ENCODE results near the gene WDR64.

WDR64 gene
- 0 to 0.47 reads per million in 2 donors for total RNA-seq

DNA sequence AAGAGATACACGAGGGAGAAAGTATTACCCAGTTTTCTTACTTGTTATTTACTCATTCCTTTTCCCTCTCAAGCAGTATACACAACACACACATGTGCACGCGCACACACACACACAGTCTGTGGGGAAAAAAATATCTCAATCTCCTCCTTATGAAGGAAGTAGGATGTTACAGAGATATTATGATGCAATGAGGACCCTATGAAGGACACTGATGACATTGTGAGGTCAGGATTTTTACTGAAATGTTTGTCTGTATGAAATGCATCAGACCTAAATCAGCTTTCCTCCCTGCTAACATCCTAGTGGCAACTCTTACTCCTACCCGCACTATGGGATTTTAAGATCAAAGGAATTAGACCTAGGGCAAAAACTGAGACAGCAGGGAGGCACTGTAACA is at the start of gene WDR64:
TSS of gene WDR64 (plus strand) at position 270 of the 400 bp plus-strand sequence. CDS start 204 bp downstream, outside the sequence.
- no peak for DNase-seq

- DNase-seq, result no peak
Observed at GRCh38 chr1:241603731-241604245, 48.3 kb upstream of the WDR64 start.

DNA sequence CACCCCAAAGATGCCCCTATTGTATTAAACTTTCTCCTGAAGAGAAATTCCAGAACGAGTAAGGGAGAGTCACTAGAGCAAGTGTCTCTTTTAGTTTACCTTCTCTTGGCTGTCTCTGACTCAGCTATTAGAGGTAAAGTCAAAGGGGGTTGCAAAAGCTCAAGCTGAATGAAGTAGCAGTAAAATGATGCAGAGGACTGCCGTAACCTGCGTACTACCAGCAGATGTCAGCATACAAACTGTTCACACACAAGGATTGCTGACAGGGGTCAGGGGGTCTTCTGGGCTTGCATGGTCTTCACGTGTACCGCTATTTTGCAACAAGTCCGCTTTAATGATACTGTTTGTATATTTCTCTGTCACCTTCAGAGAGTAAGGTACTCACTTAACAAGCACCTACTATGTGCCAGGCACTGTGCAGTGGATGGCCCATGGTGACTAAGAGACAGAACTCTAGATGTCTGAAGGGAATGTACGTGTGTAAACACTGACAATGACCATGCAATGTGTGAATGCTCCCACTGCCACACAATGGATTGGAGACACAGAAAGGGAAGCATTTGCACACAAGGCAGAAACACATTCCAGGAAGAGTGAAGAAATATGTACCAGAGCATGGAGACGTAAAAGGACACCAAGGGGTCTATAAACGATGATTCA is 46.8 kb upstream of the WDR64 start:
- peak in 1 of 5 experiments; percentile 4 for DNase-seq

DNA sequence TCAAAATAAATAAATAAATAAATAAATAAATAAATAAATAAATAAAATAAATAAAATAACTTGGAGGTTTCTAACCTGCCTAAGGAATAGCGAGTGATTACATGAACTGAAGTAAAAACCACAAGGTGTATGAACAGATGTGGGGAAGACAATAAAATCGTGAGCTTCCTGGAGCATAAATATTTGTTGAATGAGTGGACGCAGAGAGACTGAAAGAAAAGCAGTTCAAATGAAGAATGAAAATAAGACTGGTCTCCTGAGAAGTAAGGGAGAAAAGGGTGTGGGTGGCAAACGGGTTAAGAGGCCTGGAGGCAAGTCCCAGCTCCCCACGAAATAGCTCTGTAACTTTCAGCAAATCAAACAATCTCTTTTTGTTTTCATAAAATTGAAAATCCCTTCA is 45.5 kb upstream of the WDR64 start:
- no peak for DNase-seq

DNA sequence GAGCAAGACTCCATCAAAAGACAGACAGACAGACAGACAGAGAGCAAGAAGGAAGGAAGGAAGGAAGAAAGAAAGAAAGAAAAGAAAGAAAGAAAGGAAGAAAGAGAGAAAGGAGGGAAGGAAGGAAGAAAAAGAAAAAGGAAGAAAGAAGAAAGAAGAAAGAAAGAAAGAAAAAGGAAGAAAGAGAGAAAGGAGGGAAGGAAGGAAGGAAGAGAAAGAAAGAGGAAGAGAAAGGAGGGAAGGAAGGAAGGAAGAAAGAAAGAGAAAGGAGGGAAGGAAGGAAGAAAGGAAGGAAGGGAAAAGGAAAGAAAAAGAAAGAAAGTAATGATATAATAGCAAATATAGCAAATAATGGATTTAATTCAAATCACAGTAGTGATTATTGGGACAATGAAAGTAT is 44.6 kb upstream of the WDR64 start:
- no peak for DNase-seq

DNA sequence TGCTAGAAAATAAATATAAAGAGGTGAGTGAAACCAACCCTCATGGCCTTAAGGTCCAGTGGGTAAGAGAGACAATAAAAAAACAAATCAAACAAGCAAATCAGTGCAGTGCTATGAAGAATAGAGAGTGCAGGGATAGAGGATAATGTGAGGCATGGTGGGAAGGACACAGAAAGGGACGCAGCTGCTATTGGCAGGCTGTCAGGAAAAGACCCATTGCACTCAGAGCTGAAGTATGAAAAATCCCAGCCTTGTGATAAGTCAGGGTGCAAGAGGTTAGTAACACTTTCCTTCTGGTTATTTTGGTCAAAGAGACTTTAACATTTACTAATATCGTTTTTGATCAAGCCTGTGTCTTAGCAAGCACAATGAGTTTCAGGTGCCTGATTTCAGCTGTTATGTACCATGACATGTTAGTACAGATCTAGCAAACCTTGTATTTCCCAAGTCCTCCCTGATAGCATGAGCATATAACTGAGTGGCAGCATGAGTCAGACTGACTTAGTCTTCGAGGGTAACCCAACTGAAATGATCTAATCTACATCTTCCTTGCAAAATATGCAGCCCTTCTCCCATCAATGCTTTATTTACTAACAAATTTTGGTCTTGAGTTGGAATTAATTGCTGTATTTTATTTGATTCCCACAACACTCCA is 43.6 kb upstream of the WDR64 start:
- DNase-seq, result no peak

DNA sequence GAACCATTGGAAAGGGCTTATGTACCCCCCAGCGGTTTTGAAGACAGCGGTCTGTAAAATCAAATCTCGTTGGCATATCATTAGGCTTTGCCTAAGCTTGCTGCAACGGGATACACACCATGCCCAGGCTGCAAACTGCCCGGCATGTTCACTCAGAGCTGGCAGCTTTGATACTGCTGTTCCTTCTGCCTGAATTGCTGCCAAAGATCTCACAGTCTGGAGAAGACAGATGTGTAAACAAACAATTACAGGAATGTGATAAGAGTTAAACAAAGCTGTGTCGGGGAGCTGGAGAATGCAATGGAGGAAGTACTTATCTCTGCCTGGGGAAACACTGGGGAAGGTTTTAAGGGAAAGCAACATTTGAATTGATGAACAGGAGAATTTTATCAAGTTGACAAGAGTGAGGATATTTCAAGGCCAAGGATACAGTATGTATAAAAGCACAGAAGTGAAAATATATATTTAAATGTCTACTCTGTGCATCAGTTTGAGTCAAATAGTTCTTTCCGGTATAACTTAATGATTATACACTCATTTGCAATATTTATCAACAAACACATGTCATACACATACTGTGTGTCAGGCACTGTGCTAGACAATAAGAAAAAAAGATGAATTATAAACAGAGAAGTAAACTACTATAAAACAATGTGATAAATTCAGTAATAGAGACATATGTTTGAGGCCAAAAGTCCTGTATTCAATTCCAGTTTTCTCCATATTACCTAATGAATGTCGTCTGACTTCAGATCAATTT is 41.8 kb upstream of the WDR64 start:
- no peak for DNase-seq

DNA sequence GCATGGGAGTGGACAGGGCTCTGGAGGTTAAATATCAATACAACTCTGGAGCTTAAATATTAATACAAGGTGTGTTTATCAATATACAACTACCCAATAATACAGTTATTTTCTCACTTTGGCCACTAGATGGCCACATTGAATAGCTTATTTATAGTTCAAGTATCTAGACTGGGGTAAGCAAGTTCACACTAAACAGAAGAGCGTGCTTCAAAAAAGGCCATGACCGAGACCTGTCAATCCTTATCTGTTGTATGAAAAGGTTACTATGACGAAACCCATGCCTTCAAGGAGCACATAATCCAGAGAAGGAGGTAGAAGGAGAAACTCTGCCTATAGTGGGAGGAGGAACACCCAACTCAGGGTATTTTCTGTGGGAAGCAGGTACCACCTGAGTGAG is 41.0 kb upstream of the WDR64 start:
- peak in 2 of 5 experiments; percentile 24 to 79 for DNase-seq

- no peak for DNase-seq
Observed at GRCh38 chr1:241611736-241612135, 40.3 kb upstream of the WDR64 start.

DNA sequence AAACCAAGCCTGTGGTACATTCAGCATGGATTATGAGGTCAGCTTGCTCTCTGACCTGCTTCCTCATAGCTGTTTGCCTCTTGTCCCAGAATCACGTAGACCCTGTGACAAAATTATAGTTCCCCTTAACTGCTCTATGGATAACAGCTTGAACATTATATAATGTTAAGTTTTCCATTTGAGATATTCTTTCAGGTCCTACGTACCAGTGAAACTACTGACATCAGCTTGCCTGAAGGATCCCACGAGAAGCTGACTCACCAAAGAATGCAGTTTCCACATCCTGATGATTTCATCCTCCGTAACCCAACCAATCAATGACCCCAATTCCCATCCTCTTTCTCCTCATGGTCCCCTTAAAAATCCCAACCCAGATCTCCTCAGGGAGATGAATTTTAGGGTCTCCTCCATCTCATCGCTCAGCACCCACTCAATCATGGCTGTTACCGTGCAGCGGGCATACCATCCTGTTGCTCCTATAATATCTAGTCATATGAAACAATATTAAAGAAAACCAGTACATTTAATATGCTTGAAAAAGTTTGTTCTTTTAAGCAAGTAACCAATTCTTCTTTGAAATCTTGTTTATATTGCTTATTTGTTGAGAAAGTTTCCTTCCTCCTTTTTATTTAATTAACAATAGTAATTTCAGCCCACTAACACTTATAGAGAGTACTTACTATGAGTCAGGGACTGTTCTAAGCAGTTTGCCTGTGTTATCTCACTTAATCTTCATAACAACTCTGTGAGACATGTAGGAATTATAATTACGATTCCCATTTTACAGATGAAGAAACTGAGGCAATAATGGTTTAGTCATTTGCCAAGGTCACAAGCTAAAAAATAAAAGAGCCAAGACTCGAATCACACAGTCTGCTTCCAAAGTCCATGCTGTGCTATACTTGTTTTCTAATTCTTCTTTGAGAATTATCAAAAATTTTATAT is 39.3 kb upstream of the WDR64 start:
- no peak for DNase-seq

- DNase-seq, result peak in 1 of 5 experiments; percentile 37
Observed at GRCh38 chr1:241614144-241614543, 37.9 kb upstream of the WDR64 start.

- no peak for DNase-seq
Observed at GRCh38 chr1:241614572-241614971, 37.5 kb upstream of the WDR64 start.

- DNase-seq, result no peak
Observed at GRCh38 chr1:241615043-241615974, 36.8 kb upstream of the WDR64 start.

GRCh38 chr1:241617426-241617825 is 34.7 kb upstream of the WDR64 start:
- no peak for DNase-seq

DNA sequence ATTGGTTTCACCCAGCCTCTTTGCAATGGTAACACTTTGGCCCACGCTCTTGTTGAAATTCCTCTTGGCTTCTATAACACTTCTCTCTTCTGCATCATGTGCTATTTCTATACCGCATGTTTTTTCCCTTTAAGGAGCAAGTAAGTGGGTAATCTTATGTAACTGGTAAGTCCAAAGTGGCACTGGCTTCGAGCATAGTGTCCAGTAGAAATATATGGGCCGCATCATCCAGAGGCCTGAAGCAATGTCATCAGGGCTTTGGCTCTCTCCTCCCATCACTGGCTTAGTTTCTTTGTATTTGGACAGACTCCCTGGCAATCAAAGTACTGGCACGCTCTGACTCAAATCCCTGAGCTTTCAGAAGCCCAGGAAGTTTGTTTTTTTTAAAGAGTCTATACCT is 29.4 kb upstream of the WDR64 start:
- DNase-seq, result no peak

DNA sequence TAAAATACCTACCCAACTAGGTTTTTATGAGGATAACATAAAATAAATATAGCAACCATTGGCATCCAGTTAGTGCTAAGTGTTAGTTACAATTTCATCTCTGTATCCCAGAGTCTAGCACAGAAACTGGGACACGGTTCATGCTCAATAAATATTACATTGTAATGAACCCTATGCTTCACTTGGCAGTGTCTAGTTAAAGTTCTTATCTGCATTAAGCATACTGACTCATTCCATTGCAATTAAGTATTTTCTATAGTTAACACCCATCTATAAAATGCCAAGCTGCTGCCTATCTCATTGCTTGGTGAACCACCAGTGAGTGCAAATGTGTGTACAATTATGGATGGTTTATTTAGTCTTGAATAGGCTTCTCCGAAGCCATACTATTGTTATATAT is 27.1 kb upstream of the WDR64 start:
- DNase-seq, result no peak

DNA sequence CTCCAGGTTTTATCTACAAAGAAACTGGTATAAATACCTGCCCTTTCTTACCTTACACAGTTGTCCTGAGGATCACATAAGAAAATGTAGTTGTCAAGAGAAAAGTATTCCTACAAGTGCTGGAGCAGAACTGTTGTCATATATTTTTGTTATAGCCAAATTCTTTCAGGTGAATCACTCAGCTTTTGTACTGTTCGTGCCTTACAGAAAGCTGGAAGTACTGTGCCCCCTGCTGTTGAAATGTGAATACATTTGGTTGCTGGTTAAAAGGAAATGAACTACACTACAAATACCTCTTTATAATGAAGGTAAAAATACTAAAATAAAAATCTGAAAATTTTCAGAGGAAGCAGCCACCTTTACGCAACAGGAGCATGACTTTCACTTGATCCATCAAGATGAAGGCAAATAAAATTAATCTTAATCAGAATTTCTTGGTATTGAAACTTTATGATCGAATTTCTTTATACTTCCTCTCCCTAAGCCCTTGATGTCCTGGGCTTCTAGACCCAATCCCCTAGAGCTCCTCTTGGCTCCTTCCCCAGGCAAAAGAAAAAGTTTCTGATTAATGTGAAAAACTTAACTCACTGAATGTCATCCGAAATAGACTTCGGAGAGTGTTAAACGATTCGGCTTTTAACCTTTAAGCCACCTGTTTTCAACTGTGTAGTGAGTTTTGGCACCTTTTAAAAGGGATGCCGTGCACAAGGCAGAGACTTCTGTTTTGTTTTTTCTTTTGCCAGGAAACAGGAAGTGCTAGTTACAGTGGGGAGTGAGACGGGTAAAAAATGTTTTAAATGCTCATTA is 24.4 kb upstream of the WDR64 start:
- peak in 2 of 5 experiments; percentile 24 to 77 for DNase-seq

DNA sequence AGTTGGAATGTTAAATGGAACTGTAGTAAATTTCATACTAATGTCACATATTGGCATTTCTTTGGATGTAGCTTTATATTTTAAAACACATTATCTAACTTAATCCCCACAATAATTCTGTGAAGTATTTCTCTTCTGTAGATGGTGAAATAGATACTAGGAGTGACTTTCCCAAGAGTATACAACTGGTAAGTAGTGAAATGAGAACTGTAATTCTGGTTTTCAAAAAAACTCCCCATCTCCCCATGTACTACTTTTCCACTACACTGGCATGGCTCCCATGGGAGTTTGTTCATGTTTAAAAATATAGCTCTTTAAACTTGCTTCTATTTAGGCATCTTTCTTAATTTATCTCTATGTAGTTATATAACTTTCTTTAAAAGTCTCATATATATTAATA is 22.1 kb upstream of the WDR64 start:
- no peak for DNase-seq

- no peak for DNase-seq
Observed at GRCh38 chr1:241630476-241630875, 21.6 kb upstream of the WDR64 start.

DNA sequence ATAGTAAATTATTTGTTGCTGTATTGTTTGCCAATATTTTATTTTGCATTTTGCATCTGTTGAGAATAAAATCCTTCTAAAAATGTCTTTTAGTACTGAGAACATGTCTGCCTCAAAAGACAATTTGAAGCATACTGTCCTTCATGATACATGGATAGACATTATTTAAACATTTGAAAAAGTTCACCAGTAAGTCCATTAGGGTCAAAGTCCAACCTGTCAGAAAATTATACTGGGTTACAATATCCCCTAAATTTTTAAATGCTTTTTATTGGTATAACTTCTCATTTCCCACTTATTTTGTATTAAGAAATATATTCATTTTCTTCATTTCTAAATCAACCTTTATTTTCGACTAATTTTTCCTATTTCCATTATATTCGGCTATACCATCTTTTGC is 21.2 kb upstream of the WDR64 start:
- no peak for DNase-seq
